ENCODE measurements around the gene TBC1D32.

The TBC1D32 gene

DNA sequence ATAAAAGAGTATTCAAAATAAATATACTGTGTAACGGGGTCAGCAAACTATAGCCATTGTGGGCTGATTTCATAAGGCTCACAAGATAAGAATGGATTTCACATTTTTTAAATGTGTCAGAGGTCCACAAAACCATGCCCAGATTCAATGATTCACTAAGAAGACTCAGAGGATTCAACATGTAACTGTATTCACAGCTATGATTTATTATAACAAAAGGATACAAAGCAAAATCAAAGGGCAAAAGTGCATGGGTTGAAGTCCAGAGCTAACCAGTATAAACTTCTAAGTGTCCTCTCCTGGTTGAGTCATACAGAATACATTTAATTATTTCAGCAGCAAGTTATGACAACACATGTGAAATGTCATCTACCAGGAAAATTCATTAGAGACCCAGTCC lies 49.2 kb downstream of the TBC1D32 start:
- Histone ChIP-seq H3K9ac (ENCODE audit: low read length) (no peak overlapping the region), H2AK5ac (ENCODE audit: low read length) (no peak overlapping the region), H3K4me2 (ENCODE audit: low read length) (no peak overlapping the region), H3K36me3 (ENCODE audit: control insufficient read depth in 1 of 2, insufficient read depth in 2 of 2, low read length in 2 of 2) (no peaks in the 10 kb centered on the region), H3K27me3 (ENCODE audit: insufficient read depth, low read length) (no peaks in the 10 kb centered on the region), H3K18ac (ENCODE audit: low read length) (no peak overlapping the region), H2BK120ac (ENCODE audit: insufficient read depth, low read length, poor library complexity) (no peak overlapping the region), H4K12ac (ENCODE audit: low read depth, low read length) (no peak overlapping the region), H4K91ac (ENCODE audit: low read depth, low read length) (no peak overlapping the region), H3K23ac (ENCODE audit: low read length) (no peak overlapping the region), H3K14ac (ENCODE audit: low read length) (no peak overlapping the region), H3K4me1 (ENCODE audit: control insufficient read depth in 1 of 2, insufficient read depth in 2 of 2, low read length in 2 of 2) (no peaks in the 10 kb centered on the region), H2AFZ (ENCODE audit: insufficient read depth, low read length, poor library complexity) (no peak overlapping the region), H3K79me2 (ENCODE audit: control insufficient read depth, insufficient read depth, low read length, poor library complexity) (no peaks in the 10 kb centered on the region), H2BK5ac (ENCODE audit: low read depth, low read length, poor library complexity) (no peak overlapping the region), H4K8ac (ENCODE audit: low read depth, low read length) (no peak overlapping the region), H3K27ac (ENCODE audit: low read depth, low read length) (no peak overlapping the region), H3K4ac (ENCODE audit: low read depth, low read length) (no peak overlapping the region), H2BK12ac (ENCODE audit: low read length) (no peak overlapping the region), H3K9me3 (ENCODE audit: insufficient read depth, low read depth, low read length) (no peaks in the 10 kb centered on the region), H3K79me1 (ENCODE audit: low read length) (no peaks in the 10 kb centered on the region), H3K4me3 (ENCODE audit: low read depth, low read length) (no peak overlapping the region)
- no CpG with 5 or more reads among the region's 1 CpG for WGBS (ENCODE audit: extremely low coverage, insufficient coverage, insufficient read length)
- DNase-seq: no peak

GRCh38 chr6:121274666-121275295 lies 59.5 kb downstream of the TBC1D32 start:
- H3K18ac ChIP-seq (ENCODE audit: low read length): no peak overlapping the region
- H4K8ac ChIP-seq (ENCODE audit: low read depth, low read length): no peak overlapping the region
- H2BK120ac ChIP-seq (ENCODE audit: insufficient read depth, low read length, poor library complexity): no peak overlapping the region
- DNase-seq: no peak
- no peak overlapping the region for H2BK5ac ChIP-seq (ENCODE audit: low read depth, low read length, poor library complexity)
- no peak overlapping the region for H2AK5ac ChIP-seq (ENCODE audit: low read length)
- no peaks in the 10 kb centered on the region for H3K79me1 ChIP-seq (ENCODE audit: low read length)
- no peak overlapping the region for H3K14ac ChIP-seq (ENCODE audit: low read length)
- H2BK12ac ChIP-seq (ENCODE audit: low read length): no peak overlapping the region
- WGBS (ENCODE audit: extremely low coverage, insufficient coverage, insufficient read length): no CpG with 5 or more reads among the region's 3 CpGs
- H3K4me2 ChIP-seq (ENCODE audit: low read length): no peak overlapping the region
- H3K9me3 ChIP-seq (ENCODE audit: insufficient read depth, low read depth, low read length): no peaks in the 10 kb centered on the region
- H3K36me3 ChIP-seq (ENCODE audit: control insufficient read depth in 1 of 2, insufficient read depth in 2 of 2, low read length in 2 of 2): no peaks in the 10 kb centered on the region
- no peak overlapping the region for H3K23ac ChIP-seq (ENCODE audit: low read length)
- no peak overlapping the region for H3K27ac ChIP-seq (ENCODE audit: low read depth, low read length)
- H4K91ac ChIP-seq (ENCODE audit: low read depth, low read length): no peak overlapping the region
- no peaks in the 10 kb centered on the region for H3K27me3 ChIP-seq (ENCODE audit: insufficient read depth, low read length)
- no peak overlapping the region for H3K9ac ChIP-seq (ENCODE audit: low read length)
- no peaks in the 10 kb centered on the region for H3K79me2 ChIP-seq (ENCODE audit: control insufficient read depth, insufficient read depth, low read length, poor library complexity)
- H2AFZ ChIP-seq (ENCODE audit: insufficient read depth, low read length, poor library complexity): no peak overlapping the region
- no peak overlapping the region for H3K4ac ChIP-seq (ENCODE audit: low read depth, low read length)
- H3K4me1 ChIP-seq (ENCODE audit: control insufficient read depth in 1 of 2, insufficient read depth in 2 of 2, low read length in 2 of 2): no peaks in the 10 kb centered on the region
- H3K4me3 ChIP-seq (ENCODE audit: low read depth, low read length): no peak overlapping the region
- no peak overlapping the region for H4K12ac ChIP-seq (ENCODE audit: low read depth, low read length)

- H3K4me1 ChIP-seq (ENCODE audit: control insufficient read depth in 1 of 2, insufficient read depth in 2 of 2, low read length in 2 of 2): peaks cover 2 to 4% of the 10 kb centered on the region in 2 experiments
- H3K18ac ChIP-seq (ENCODE audit: low read length): no peak overlapping the region
- no peak overlapping the region for H2BK12ac ChIP-seq (ENCODE audit: low read length)
- no peak overlapping the region for H3K4ac ChIP-seq (ENCODE audit: low read depth, low read length)
- WGBS (ENCODE audit: extremely low coverage, insufficient coverage, insufficient read length): no CpG with 5 or more reads among the region's 3 CpGs
- no peak overlapping the region for H3K14ac ChIP-seq (ENCODE audit: low read length)
- no peaks in the 10 kb centered on the region for H3K79me2 ChIP-seq (ENCODE audit: control insufficient read depth, insufficient read depth, low read length, poor library complexity)
- H3K27ac ChIP-seq (ENCODE audit: low read depth, low read length): no peak overlapping the region
- no peaks in the 10 kb centered on the region for H3K27me3 ChIP-seq (ENCODE audit: insufficient read depth, low read length)
- no peak overlapping the region for H3K4me3 ChIP-seq (ENCODE audit: low read depth, low read length)
- H3K36me3 ChIP-seq (ENCODE audit: control insufficient read depth in 1 of 2, insufficient read depth in 2 of 2, low read length in 2 of 2): no peaks in the 10 kb centered on the region
- no peak overlapping the region for H4K8ac ChIP-seq (ENCODE audit: low read depth, low read length)
- no peak overlapping the region for H2AK5ac ChIP-seq (ENCODE audit: low read length)
- H3K9me3 ChIP-seq (ENCODE audit: insufficient read depth, low read depth, low read length): peaks cover 7% of the 10 kb centered on the region
- no peak overlapping the region for H3K4me2 ChIP-seq (ENCODE audit: low read length)
- no peak overlapping the region for H2BK120ac ChIP-seq (ENCODE audit: insufficient read depth, low read length, poor library complexity)
- DNase-seq: no peak
- H4K12ac ChIP-seq (ENCODE audit: low read depth, low read length): no peak overlapping the region
- no peak overlapping the region for H2AFZ ChIP-seq (ENCODE audit: insufficient read depth, low read length, poor library complexity)
- no peak overlapping the region for H4K91ac ChIP-seq (ENCODE audit: low read depth, low read length)
- H3K79me1 ChIP-seq (ENCODE audit: low read length): no peaks in the 10 kb centered on the region
- H2BK5ac ChIP-seq (ENCODE audit: low read depth, low read length, poor library complexity): no peak overlapping the region
- H3K23ac ChIP-seq (ENCODE audit: low read length): no peak overlapping the region
- H3K9ac ChIP-seq (ENCODE audit: low read length): no peak overlapping the region
Measured at GRCh38 chr6:121263742-121264141, 70.5 kb downstream of the TBC1D32 start.

DNA sequence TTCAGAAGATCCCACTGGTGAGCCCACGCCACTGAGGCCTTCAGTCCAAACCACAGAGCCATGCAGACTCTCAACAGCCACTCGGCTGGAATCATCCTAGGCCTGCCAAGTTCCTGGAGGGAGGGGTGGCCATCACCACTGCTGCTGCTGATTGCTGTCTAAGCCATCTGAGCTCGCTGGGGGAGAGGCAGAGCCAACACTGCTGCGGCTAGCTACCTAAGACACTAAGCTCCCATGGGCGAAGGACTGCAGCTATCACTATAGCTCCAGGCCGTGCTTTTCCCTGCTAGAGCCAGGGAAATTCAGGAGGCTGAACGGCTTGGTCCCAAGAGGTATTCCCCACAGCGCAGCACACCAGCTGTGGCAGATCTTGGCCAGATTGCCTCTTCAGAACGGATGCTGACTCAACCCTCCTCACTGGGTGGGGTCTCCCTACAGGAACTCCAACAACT lies 73.6 kb downstream of the TBC1D32 start:
- Histone ChIP-seq H3K9ac (ENCODE audit: low read length) (no peak overlapping the region), H2BK120ac (ENCODE audit: insufficient read depth, low read length, poor library complexity) (no peak overlapping the region), H3K36me3 (ENCODE audit: control insufficient read depth in 1 of 2, insufficient read depth in 2 of 2, low read length in 2 of 2) (no peaks in the 10 kb centered on the region), H3K4ac (ENCODE audit: low read depth, low read length) (no peak overlapping the region), H3K27me3 (ENCODE audit: insufficient read depth, low read length) (no peaks in the 10 kb centered on the region), H4K8ac (ENCODE audit: low read depth, low read length) (no peak overlapping the region), H2AK5ac (ENCODE audit: low read length) (no peak overlapping the region), H3K4me3 (ENCODE audit: low read depth, low read length) (no peak overlapping the region), H3K23ac (ENCODE audit: low read length) (no peak overlapping the region), H3K9me3 (ENCODE audit: insufficient read depth, low read depth, low read length) (no peaks in the 10 kb centered on the region), H4K12ac (ENCODE audit: low read depth, low read length) (no peak overlapping the region), H3K79me2 (ENCODE audit: control insufficient read depth, insufficient read depth, low read length, poor library complexity) (no peaks in the 10 kb centered on the region), H3K18ac (ENCODE audit: low read length) (no peak overlapping the region), H3K4me1 (ENCODE audit: control insufficient read depth in 1 of 2, insufficient read depth in 2 of 2, low read length in 2 of 2) (peaks cover 2 to 4% of the 10 kb centered on the region in 2 experiments), H3K4me2 (ENCODE audit: low read length) (no peak overlapping the region), H4K91ac (ENCODE audit: low read depth, low read length) (no peak overlapping the region), H2AFZ (ENCODE audit: insufficient read depth, low read length, poor library complexity) (no peak overlapping the region), H3K79me1 (ENCODE audit: low read length) (no peaks in the 10 kb centered on the region), H2BK5ac (ENCODE audit: low read depth, low read length, poor library complexity) (no peak overlapping the region), H3K14ac (ENCODE audit: low read length) (no peak overlapping the region), H3K27ac (ENCODE audit: low read depth, low read length) (no peak overlapping the region), H2BK12ac (ENCODE audit: low read length) (no peak overlapping the region)
- DNase-seq: no peak
- no CpG with 5 or more reads among the region's 9 CpGs for WGBS (ENCODE audit: extremely low coverage, insufficient coverage, insufficient read length)

Data from trophoblast cell (in vitro differentiated cells and primary cell).